Suprapubic skin (tissue), 4 donors: ENCODE measurements around the gene UBXN11. TPM values are rescaled to one million over a fixed set of nuclear protein-coding genes. Genes with fewer than 3 reads are reported as not detected.

Experiments
- DNase-seq, 2 donors: peaks; one replicate each; pipeline ENCODE4 v3.0.0-alpha.2; 2019; ENCODE audit warnings: low spot score in 2 of 2
- H3K27ac ChIP-seq: fragments of 200-600 bp; sonication (generic); one replicate; pipeline ENCODE4 v1.5.1; 2019
- H3K27me3 ChIP-seq: fragments of 200-600 bp; sonication (generic); one replicate; pipeline ENCODE4 v1.5.1; 2019
- H3K36me3 ChIP-seq: fragments of 200-600 bp; sonication (generic); one replicate; pipeline ENCODE4 v1.5.1; 2019
- H3K4me1 ChIP-seq: fragments of 200-600 bp; sonication (generic); one replicate; pipeline ENCODE4 v1.5.1; 2019
- H3K4me3 ChIP-seq: fragments of 200-600 bp; sonication (generic); one replicate; pipeline ENCODE4 v1.5.1; 2019; ENCODE audit warnings: mild to moderate bottlenecking
- H3K9me3 ChIP-seq: fragments of 200-600 bp; sonication (generic); one replicate; pipeline ENCODE4 v1.5.1; 2019
- EP300 ChIP-seq: sonication (generic); formaldehyde crosslinking; IDR thresholded peaks from one replicate; pipeline ENCODE4 v1.6.1; 2017; ENCODE audit warnings: antibody characterized with exemption
- POLR2A ChIP-seq, 2 donors: fragments of 450-650 bp; IDR thresholded peaks; one replicate each; pipeline ENCODE4 v1.6.1; 2017; ENCODE audit warnings: antibody characterized with exemption in 2 of 2, mild to moderate bottlenecking in 2 of 2, moderate library complexity in 2 of 2
- POLR2AphosphoS5 ChIP-seq, 3 donors: sonication (generic); formaldehyde crosslinking; IDR thresholded peaks; one replicate each; pipeline ENCODE4 v1.6.1; 2017; ENCODE audit warnings: antibody characterized with exemption in 3 of 3
- WGBS: methylation state at CpG from one replicate; pipeline ENCODE4 v1.1.5; 2018; 5-methylcytosine and 5-hydroxymethylcytosine counted together
- total RNA-seq, 4 donors: library from RNA; depleted of rRNA; stranded (reverse); fragments of >200 nt; gene quantifications; one replicate each; pipeline ENCODE4 v1.1.0, GENCODE V29; 2016
- TF ChIP-seq, protein P1 (sequence below), 2 donors: fragments of 200-600 bp in 1 of 2; fragments of 450-650 bp in 1 of 2; sonication (generic) in 1 of 2; IDR thresholded peaks; one replicate each; pipeline ENCODE4 v1.5.1; 2016 to 2019; ENCODE audit warnings: antibody characterized with exemption in 2 of 2, mild to moderate bottlenecking in 1 of 2, moderate library complexity in 1 of 2

The UBXN11 gene
- total RNA-seq, 4 donors from 2014 or later = 3.2 to 19.1 (median 9.1) TPM

DNA sequence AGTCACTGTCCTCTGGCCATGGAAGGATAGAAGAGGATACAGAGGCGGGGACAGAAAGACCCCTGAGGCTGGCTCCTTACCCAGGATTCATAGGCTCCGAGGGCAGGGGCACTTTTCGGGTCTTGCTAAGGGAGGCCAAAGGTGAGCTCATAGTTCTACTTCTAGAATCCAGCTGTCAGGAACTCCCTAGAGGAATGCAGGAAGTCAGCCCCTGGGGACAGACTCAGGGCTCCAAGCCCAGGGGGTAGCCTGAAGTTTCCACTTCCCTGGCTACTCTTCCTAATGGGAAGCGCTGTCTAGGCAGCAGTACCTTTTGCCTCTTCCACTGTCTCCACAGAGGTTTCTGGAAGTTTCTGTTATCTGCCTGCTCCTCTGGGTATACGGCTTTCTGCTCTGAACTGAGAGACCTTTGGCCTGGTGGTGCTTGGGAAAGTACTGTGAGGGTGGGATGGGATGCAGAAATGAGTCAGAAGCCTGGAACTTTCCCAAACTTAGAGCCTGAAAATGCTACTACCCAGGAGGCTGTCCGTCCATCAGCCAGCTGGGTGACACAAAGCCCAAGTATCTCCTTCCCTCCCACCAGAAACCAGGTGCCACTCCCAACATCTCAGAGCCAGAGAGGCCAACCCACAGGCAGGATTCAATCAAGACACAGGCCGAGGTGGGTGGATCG is 3.6 kb downstream of the UBXN11 start:
- no peak overlapping the region for H3K4me3 ChIP-seq
- peaks cover 22% of the 10 kb centered on the region for H3K4me1 ChIP-seq
- TF ChIP-seq, protein P1, sequence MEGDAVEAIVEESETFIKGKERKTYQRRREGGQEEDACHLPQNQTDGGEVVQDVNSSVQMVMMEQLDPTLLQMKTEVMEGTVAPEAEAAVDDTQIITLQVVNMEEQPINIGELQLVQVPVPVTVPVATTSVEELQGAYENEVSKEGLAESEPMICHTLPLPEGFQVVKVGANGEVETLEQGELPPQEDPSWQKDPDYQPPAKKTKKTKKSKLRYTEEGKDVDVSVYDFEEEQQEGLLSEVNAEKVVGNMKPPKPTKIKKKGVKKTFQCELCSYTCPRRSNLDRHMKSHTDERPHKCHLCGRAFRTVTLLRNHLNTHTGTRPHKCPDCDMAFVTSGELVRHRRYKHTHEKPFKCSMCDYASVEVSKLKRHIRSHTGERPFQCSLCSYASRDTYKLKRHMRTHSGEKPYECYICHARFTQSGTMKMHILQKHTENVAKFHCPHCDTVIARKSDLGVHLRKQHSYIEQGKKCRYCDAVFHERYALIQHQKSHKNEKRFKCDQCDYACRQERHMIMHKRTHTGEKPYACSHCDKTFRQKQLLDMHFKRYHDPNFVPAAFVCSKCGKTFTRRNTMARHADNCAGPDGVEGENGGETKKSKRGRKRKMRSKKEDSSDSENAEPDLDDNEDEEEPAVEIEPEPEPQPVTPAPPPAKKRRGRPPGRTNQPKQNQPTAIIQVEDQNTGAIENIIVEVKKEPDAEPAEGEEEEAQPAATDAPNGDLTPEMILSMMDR (IDR thresholded peaks at IDR 0.05) = no peak
- TF ChIP-seq POLR2AphosphoS5 (IDR thresholded peaks at IDR 0.05) = no peak
- no peak for TF ChIP-seq POLR2A (IDR thresholded peaks at IDR 0.05)
- TF ChIP-seq EP300 = no peak
- DNase-seq = no peak
- WGBS = 65% methylated on average over 8 of the region's 8 CpGs
- H3K36me3 ChIP-seq = no peaks in the 10 kb centered on the region
- H3K27me3 ChIP-seq = no peaks in the 10 kb centered on the region
- H3K27ac ChIP-seq = no peak overlapping the region
- no peaks in the 10 kb centered on the region for H3K9me3 ChIP-seq

DNA sequence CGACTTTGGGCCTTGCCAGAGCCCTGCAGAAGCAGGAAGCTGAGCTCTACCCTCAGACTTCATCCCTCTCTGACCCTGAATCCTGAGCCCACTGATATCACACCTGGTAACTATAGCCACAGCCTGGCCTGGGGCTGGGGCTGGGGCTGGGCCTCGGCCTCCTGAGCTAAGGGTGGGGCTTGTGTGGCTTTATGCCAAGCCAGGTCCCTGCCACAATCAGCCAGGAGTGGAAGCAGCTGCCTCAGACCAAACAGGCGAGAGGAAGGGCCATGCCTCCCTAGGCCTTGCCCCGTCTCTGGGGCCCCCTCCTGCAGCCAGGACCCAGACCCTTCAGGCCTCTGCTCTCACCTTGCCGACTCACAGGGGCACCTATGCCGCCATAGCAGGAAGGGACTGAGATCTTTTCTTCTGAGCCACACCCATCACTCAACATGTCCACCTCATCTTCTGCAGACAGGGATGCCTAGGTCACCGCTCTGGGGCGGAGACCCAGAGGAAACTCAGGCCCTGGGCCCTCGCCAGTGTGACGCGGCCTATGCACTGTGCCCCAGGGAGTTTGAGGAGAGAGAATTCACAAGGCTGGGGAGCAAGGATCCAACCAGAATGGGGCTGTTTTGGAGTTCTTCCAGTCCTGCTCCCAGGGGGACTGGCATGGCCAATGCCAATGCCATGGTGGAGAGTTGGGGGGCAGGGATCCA is 5.7 kb downstream of the UBXN11 start:
- Histone ChIP-seq H3K27me3 (no peaks in the 10 kb centered on the region), H3K4me1 (peaks cover 8% of the 10 kb centered on the region), H3K36me3 (peaks cover 4% of the 10 kb centered on the region), H3K27ac (no peak overlapping the region), H3K9me3 (no peaks in the 10 kb centered on the region), H3K4me3 (no peak overlapping the region)
- TF ChIP-seq POLR2AphosphoS5 (IDR thresholded peaks at IDR 0.05) (no peak), EP300 (no peak), POLR2A (IDR thresholded peaks at IDR 0.05) (no peak)
- TF ChIP-seq, protein P1 (IDR thresholded peaks at IDR 0.05) = no peak
- DNase-seq = no peak
- WGBS = 79% methylated on average over 10 of the region's 11 CpGs

DNA sequence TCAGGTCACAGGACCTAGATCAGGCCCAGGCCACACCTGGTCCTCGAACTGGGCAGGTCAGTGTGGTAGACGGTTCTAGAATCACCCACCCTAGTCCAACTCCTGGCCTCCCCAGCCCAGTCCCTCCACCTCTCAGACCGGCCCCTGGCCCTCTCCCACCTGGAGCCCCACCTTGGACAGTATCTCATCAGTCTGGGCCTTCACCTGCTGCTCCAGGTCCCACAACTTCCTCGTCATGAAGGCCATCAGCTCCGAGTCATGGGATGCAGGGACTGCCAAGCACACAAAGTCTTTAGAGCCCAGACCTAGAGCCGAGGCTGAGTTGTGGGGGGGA is 8.7 kb downstream of the UBXN11 start:
- Histone ChIP-seq H3K9me3 (no peaks in the 10 kb centered on the region), H3K4me3 (no peak overlapping the region), H3K27ac (no peak overlapping the region), H3K4me1 (peaks cover 3% of the 10 kb centered on the region), H3K36me3 (peaks cover 4% of the 10 kb centered on the region), H3K27me3 (no peaks in the 10 kb centered on the region)
- 86% methylated on average over 6 of the region's 6 CpGs for WGBS
- TF ChIP-seq EP300 = no peak
- TF ChIP-seq, protein P1 (IDR thresholded peaks at IDR 0.05) = no peak
- TF ChIP-seq POLR2A (IDR thresholded peaks at IDR 0.05) = no peak
- TF ChIP-seq POLR2AphosphoS5 (IDR thresholded peaks at IDR 0.05) = no peak
- no peak for DNase-seq

DNA sequence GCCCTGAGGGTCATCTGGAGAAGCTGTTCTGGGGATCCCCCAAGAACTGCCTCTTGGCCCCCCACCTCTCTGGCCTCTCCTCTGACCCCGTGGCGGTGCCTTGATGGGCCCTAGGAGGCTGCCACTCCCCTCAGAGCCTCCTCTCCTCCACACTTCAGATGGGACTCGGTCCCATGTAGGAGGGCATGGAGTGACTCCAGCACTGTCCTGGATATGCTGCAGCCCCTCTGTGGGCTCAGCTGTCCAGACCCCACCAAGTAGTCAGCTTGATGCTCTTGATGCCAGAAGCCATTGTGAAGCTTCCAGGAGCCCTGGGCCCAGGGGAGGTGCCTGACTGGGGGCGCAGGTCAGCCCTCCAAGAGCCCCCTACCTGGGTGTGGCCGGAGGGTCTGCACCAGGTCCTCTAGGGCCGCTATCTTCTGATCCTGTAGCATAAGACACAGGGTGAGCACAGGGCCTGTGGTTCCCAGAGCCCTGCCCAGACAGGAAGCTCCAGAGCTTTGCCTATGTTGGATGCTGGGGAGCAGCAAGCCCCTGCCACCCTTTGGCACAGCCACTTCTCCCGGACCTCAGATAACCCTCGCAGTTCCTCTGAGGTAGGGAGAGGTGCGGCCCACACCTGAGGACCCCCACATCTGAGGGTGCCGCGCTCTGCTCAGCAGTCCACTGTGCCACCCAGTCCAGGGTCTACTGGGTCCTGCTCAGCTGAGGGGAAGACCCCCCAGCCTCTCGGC is 9.2 kb downstream of the UBXN11 start:
- no peaks in the 10 kb centered on the region for H3K9me3 ChIP-seq
- H3K36me3 ChIP-seq = peaks cover 4% of the 10 kb centered on the region
- no peak for TF ChIP-seq POLR2AphosphoS5 (IDR thresholded peaks at IDR 0.05)
- no peak for TF ChIP-seq POLR2A (IDR thresholded peaks at IDR 0.05)
- H3K4me1 ChIP-seq = peaks cover 3% of the 10 kb centered on the region
- DNase-seq = no peak
- 97% methylated on average over 8 of the region's 12 CpGs for WGBS
- no peaks in the 10 kb centered on the region for H3K27me3 ChIP-seq
- H3K4me3 ChIP-seq = no peak overlapping the region
- no peak overlapping the region for H3K27ac ChIP-seq

DNA sequence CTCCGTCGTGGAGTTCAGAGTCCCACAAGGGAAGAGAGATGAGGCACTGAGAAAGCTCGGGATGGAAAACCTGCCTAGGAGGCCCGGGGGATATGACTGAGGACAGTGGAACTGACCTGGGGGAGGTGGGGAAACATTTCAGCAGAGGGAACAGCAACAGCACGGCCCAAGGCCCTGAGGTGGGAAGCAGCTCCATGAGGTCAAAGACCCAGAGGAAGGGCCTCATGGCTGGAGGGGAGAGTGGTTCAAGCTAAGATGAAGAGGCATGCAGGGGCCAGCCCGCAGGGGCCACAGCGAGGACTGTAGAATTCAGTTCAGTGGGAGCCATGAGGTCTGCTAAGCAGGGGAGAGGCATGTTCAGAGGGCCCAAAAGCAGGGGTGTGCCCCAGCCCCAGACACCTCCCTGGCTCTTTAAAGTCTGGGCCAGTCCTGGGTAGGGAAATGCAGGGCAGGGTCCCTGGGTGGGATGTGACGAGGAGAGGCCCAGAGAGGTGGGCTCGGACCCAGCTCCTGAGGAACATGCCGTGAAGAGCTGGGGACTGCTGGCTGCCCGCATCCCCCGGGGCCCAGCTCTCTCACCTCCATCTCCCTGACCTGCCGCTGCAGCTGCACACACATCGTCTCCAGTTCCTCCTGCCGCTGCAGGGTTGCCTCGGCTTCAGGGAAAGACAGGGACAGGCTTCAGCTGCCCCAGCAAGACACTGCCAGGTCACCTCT is 9.9 kb downstream of the UBXN11 start:
- WGBS = 85% methylated on average over 14 of the region's 16 CpGs
- Histone ChIP-seq H3K9me3 (no peaks in the 10 kb centered on the region), H3K27me3 (no peaks in the 10 kb centered on the region), H3K36me3 (peaks cover 4% of the 10 kb centered on the region), H3K4me3 (no peak overlapping the region), H3K27ac (no peak overlapping the region), H3K4me1 (peaks cover 5% of the 10 kb centered on the region)
- TF ChIP-seq, protein P1 (IDR thresholded peaks at IDR 0.05) = no peak
- no peak for TF ChIP-seq POLR2A (IDR thresholded peaks at IDR 0.05)
- TF ChIP-seq EP300 = no peak
- no peak for TF ChIP-seq POLR2AphosphoS5 (IDR thresholded peaks at IDR 0.05)
- no peak for DNase-seq
